Retinal pigment epithelial cell (primary cell): ENCODE results near the gene SWSAP1.
A peak's percentile ranks its signal among the peaks of the same experiment; 100 is the strongest.

Experiments used
- DNase-seq: peaks from one replicate; pipeline ENCODE4 v3.0.0-alpha.2; 2010; ENCODE audit warnings: low read depth
- H3K4me3 ChIP-seq: 2 replicates; pipeline ENCODE4 v1.5.1; 2011; ENCODE audit warnings: mild to moderate bottlenecking, low read length, control low read depth, moderate library complexity
- CTCF ChIP-seq: conservative IDR thresholded peaks from 2 replicates; pipeline ENCODE4 v1.5.1; 2011; ENCODE audit warnings: low read depth, low read length, control low read depth, inconsistent platforms

Gene SWSAP1

GRCh38 chr19:11356074-11356397 lies 18.4 kb upstream of the SWSAP1 start:
- no peak for TF ChIP-seq CTCF
- no peak for DNase-seq

GRCh38 chr19:11356676-11357550 lies 17.6 kb upstream of the SWSAP1 start:
- DNase-seq, result no peak
- H3K4me3 ChIP-seq, result no peak overlapping the region
- no peak for TF ChIP-seq CTCF

More at GRCh38 chr19:11356074-11356397, 18.4 kb upstream of the SWSAP1 start:
- peak overlapping the region; percentile 56 for H3K4me3 ChIP-seq

GRCh38 chr19:11359421-11359820 lies 15.0 kb upstream of the SWSAP1 start:
- no peak for DNase-seq
- TF ChIP-seq CTCF, result no peak
- H3K4me3 ChIP-seq, result no peak overlapping the region

- no peak for TF ChIP-seq CTCF
- DNase-seq, result no peak
- H3K4me3 ChIP-seq, result no peak overlapping the region
Observed at GRCh38 chr19:11361037-11361770, 13.3 kb upstream of the SWSAP1 start.

GRCh38 chr19:11361771-11362731 lies 12.4 kb upstream of the SWSAP1 start:
- DNase-seq, result no peak
- H3K4me3 ChIP-seq, result no peak overlapping the region
- no peak for TF ChIP-seq CTCF

GRCh38 chr19:11363881-11364280 lies 10.6 kb upstream of the SWSAP1 start:
- no peak for TF ChIP-seq CTCF
- H3K4me3 ChIP-seq, result no peak overlapping the region
- no peak for DNase-seq
